MM.1S (cell line): ENCODE results near the gene FAF1.

ENCODE experiments used
- DNase-seq: peaks from one replicate; pipeline ENCODE4 v3.0.0-alpha.2; 2015
- H2AFZ ChIP-seq: fragments of 300-600 bp; sonication (generic); 2 replicates; pipeline ENCODE4 v1.6.0; 2016; ENCODE audit warnings: antibody characterized with exemption, low read length
- H3F3A ChIP-seq: fragments of 300-600 bp; sonication (generic); 2 replicates; pipeline ENCODE4 v1.6.1; 2016; ENCODE audit warnings: mild to moderate bottlenecking, antibody characterized with exemption, low read length, moderate library complexity, mixed read lengths; ENCODE audit not compliant: insufficient read depth
- H3K27ac ChIP-seq: fragments of 300-600 bp; sonication (generic); 2 replicates; pipeline ENCODE4 v1.5.1; 2016; ENCODE audit warnings: mild to moderate bottlenecking, low read length
- H3K27me3 ChIP-seq: fragments of 300-600 bp; sonication (generic); replicated peaks from 2 replicates; pipeline ENCODE4 v1.6.0; 2016; ENCODE audit warnings: low read length; ENCODE audit not compliant: insufficient read depth
- H3K36me3 ChIP-seq: fragments of 300-600 bp; sonication (generic); replicated peaks from 2 replicates; pipeline ENCODE4 v1.6.1; 2016; ENCODE audit warnings: mild to moderate bottlenecking, low read length, mixed read lengths; ENCODE audit not compliant: insufficient read depth
- H3K4me1 ChIP-seq: fragments of 300-600 bp; sonication (generic); 2 replicates; pipeline ENCODE4 v1.6.1; 2016; ENCODE audit warnings: low read length, mixed read lengths
- H3K4me2 ChIP-seq: fragments of 300-600 bp; sonication (generic); 2 replicates; pipeline ENCODE4 v1.6.0; 2016; ENCODE audit warnings: low read depth, low read length
- H3K4me3 ChIP-seq: fragments of 300-600 bp; sonication (generic); 2 replicates; pipeline ENCODE4 v1.5.1; 2016; ENCODE audit warnings: low read length, mixed read lengths
- H3K79me2 ChIP-seq: fragments of 300-600 bp; sonication (generic); 2 replicates; pipeline ENCODE4 v1.6.1; 2016; ENCODE audit warnings: mixed run types, low read length, mixed read lengths
- H3K9ac ChIP-seq: fragments of 300-600 bp; sonication (generic); 2 replicates; pipeline ENCODE4 v1.6.1; 2016; ENCODE audit warnings: low read length, mixed read lengths
- H3K9me2 ChIP-seq: fragments of 300-600 bp; sonication (generic); replicated peaks from 2 replicates; pipeline ENCODE4 v1.6.1; 2016; ENCODE audit warnings: mild to moderate bottlenecking, low read length, mixed read lengths; ENCODE audit not compliant: insufficient read depth
- H3K9me3 ChIP-seq: fragments of 300-600 bp; sonication (generic); replicated peaks from 2 replicates; pipeline ENCODE4 v1.6.1; 2016; ENCODE audit warnings: mild to moderate bottlenecking, low read length, mixed read lengths; ENCODE audit not compliant: insufficient read depth
- H4K20me1 ChIP-seq: fragments of 300-600 bp; sonication (generic); 2 replicates; pipeline ENCODE4 v1.6.1; 2016; ENCODE audit warnings: mild to moderate bottlenecking, low read length, moderate library complexity, mixed read lengths; ENCODE audit not compliant: insufficient read depth
- EZH2 ChIP-seq: fragments of 300-600 bp; sonication (generic); optimal IDR thresholded peaks from 2 replicates; pipeline ENCODE3; 2017; ENCODE audit warnings: low read depth, mild to moderate bottlenecking, antibody characterized with exemption, low read length, mixed read lengths
- EZH2phosphoT487 ChIP-seq: fragments of 300-600 bp; sonication (generic); IDR thresholded peaks from 2 replicates; pipeline ENCODE4 v1.6.1; 2018; ENCODE audit warnings: antibody characterized with exemption, low read length
- TF ChIP-seq, protein P1 (sequence below): fragments of 300-600 bp; sonication (generic); IDR thresholded peaks from 2 replicates; pipeline ENCODE4 v1.5.1; 2016; ENCODE audit warnings: antibody characterized with exemption, low read length, mixed read lengths

FAF1 gene

DNA sequence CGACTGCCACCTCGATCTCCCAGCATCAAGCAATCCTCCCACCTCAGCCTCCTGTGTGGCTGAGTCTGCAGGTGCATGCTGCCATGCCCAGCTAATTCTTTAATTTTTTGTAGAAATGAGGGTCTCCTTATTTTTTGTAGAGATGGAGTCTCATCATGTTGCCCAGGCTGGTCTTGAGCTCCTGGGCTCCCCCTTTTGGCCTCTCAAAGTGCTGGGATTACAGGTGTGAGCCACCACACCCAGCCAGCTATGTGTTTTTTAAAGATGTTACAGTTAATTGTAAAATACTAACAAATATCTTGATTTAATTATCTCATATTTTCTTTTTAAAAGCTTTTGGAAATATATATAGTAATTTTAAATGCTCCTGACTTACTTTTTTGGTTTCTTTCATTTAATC, 355.5 kb downstream of the FAF1 start:
- H4K20me1 ChIP-seq: no peaks in the 10 kb centered on the region
- H3F3A ChIP-seq: no peaks in the 10 kb centered on the region
- no peak for DNase-seq
- H3K36me3 ChIP-seq: no peaks in the 10 kb centered on the region
- H3K9ac ChIP-seq: no peak overlapping the region
- H3K9me3 ChIP-seq: no peaks in the 10 kb centered on the region
- H3K27me3 ChIP-seq: no peaks in the 10 kb centered on the region
- no peak overlapping the region for H3K4me3 ChIP-seq
- H3K9me2 ChIP-seq: no peaks in the 10 kb centered on the region
- no peak overlapping the region for H2AFZ ChIP-seq
- H3K79me2 ChIP-seq: no peaks in the 10 kb centered on the region
- H3K27ac ChIP-seq: no peak overlapping the region
- TF ChIP-seq, protein P1, sequence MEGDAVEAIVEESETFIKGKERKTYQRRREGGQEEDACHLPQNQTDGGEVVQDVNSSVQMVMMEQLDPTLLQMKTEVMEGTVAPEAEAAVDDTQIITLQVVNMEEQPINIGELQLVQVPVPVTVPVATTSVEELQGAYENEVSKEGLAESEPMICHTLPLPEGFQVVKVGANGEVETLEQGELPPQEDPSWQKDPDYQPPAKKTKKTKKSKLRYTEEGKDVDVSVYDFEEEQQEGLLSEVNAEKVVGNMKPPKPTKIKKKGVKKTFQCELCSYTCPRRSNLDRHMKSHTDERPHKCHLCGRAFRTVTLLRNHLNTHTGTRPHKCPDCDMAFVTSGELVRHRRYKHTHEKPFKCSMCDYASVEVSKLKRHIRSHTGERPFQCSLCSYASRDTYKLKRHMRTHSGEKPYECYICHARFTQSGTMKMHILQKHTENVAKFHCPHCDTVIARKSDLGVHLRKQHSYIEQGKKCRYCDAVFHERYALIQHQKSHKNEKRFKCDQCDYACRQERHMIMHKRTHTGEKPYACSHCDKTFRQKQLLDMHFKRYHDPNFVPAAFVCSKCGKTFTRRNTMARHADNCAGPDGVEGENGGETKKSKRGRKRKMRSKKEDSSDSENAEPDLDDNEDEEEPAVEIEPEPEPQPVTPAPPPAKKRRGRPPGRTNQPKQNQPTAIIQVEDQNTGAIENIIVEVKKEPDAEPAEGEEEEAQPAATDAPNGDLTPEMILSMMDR: no peak
- TF ChIP-seq EZH2 (no peak), EZH2phosphoT487 (no peak)
- H3K4me2 ChIP-seq: no peak overlapping the region
- H3K4me1 ChIP-seq: no peaks in the 10 kb centered on the region

DNA sequence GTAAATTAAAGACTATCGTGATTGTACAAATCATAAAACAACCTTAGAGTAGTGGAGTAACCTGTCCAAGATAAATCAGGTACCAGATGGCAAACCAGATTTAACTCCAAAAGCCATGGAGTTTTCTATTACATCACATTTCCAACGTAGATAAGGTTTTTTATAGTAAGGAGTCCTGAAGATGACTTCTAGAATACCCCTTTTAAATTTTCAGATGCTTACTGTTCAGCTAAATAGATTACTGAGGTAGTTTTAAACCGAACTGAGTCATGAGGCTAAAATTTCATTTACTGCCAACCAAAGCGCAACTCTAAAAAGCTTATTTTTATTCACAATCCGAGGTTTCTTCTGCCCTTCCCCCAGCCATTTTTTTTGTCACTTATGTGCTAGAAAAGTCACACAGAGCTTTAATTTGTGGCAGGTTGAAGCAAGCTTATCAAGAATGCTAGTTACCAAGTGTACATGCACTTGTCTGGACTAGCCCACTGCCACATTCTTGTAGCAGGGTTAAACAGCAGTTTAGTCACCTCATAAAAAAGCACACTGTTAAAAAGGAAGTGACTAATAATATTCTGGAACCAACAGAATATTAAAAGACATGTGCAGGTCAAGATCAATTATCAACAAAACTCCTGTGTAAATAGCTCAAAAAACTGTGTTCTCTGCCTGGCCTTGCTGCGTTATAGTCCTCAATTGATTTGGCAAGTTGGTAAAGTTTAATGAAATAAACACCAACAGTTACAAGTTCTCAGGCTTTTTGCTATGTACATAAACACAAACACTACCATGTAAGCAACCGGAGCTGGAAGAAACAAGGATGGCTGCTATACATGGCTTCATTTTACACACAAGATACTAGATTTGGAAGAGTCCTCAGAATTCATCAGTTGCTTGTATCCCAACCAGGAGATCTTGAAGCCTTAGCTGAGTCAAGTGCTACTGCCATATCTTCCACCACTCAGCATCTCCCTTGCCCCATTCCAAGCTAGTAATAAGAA, 356.5 kb downstream of the FAF1 start:
- H2AFZ ChIP-seq: no peak overlapping the region
- no peaks in the 10 kb centered on the region for H3K36me3 ChIP-seq
- no peaks in the 10 kb centered on the region for H3K9me3 ChIP-seq
- no peaks in the 10 kb centered on the region for H3K79me2 ChIP-seq
- no peaks in the 10 kb centered on the region for H3F3A ChIP-seq
- no peaks in the 10 kb centered on the region for H4K20me1 ChIP-seq
- H3K4me2 ChIP-seq: no peak overlapping the region
- H3K4me1 ChIP-seq: no peaks in the 10 kb centered on the region
- no peak overlapping the region for H3K4me3 ChIP-seq
- H3K9ac ChIP-seq: no peak overlapping the region
- no peaks in the 10 kb centered on the region for H3K9me2 ChIP-seq
- no peaks in the 10 kb centered on the region for H3K27me3 ChIP-seq
- H3K27ac ChIP-seq: no peak overlapping the region
- no peak for DNase-seq
- TF ChIP-seq, protein P1: no peak
- TF ChIP-seq EZH2 (no peak), EZH2phosphoT487 (no peak)

DNA sequence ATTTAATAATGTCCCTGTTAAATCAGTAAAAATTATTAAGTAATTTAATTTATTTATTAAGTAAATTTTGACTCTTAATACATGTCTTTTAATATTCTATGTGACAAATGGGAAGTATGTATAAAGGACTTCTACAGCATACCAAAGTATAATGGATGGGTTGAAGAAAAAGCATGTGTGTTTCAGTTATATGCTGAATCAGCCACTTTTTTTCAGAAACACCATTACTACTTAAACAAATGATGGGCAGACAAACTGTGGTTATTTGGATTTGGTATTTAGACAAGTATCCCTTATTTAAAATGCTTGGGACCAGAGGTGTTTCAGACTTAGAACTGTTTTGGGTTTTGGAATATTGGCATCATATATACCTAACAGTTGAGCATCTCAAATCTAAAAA, 360.5 kb downstream of the FAF1 start:
- Histone ChIP-seq H3K27ac (no peak overlapping the region), H3K27me3 (no peaks in the 10 kb centered on the region), H3K4me2 (no peak overlapping the region), H3K9me3 (no peaks in the 10 kb centered on the region), H2AFZ (no peak overlapping the region), H3F3A (no peaks in the 10 kb centered on the region), H3K9ac (no peak overlapping the region), H4K20me1 (no peaks in the 10 kb centered on the region), H3K79me2 (no peaks in the 10 kb centered on the region), H3K9me2 (no peaks in the 10 kb centered on the region), H3K4me3 (no peak overlapping the region), H3K4me1 (no peaks in the 10 kb centered on the region), H3K36me3 (no peaks in the 10 kb centered on the region)
- DNase-seq: no peak
- no peak for TF ChIP-seq EZH2phosphoT487
- TF ChIP-seq EZH2: no peak
- TF ChIP-seq, protein P1: no peak
